ENCODE measurements around the gene LRRC45.

DNA sequence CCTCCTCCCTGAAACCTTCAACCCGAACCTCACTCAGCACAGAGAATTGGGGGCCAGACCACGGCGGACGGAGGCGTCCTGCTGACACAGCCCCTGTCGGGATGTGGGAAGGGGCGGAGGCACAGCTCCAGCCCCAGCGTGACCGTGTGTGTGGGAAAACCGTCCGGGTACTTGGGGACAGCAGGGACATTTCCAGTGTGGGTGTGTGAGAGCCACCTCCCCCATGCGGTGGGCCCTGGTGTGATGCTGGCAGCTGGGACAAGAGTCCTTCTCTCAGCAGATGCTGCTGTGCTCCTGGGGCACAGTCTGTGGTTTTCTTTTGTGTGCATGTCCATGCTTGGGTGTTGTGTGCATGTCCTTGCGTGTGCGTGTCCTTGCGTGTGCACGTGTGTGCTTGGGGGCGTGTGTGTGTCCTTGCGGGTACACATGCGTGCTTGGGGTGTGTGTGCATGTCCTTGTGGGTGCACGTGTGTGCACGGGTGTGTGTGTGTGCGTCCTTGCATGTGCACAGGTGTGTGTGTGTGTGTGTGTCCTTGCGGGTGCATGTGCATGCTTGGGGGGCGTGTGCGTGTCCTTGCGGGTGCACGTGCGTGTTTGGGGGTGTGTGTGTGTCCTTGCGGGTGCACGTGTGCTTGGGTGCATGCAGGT, 17.3 kb upstream of the LRRC45 start:
- no peak for TF ChIP-seq POLR2A (IDR thresholded peaks at IDR 0.05; ENCODE audit: low read length)
- TF ChIP-seq GATA1 (IDR thresholded peaks at IDR 0.05; ENCODE audit: low read depth, low read length): no peak
